ENCODE results near the gene TTC31. TPM values are rescaled to one million over a fixed set of nuclear protein-coding genes. Genes with fewer than 3 reads are reported as not detected.
"Not testable (repeated sequence)": the region's sequence is repeated elsewhere in the genome, so short reads cannot be mapped to it uniquely, and the experiment has no call there.

TTC31 gene
- total RNA-seq, 1 donor from 2014 or later = 16.3 TPM

GRCh38 chr2:74457129-74457548, 25.7 kb upstream of the TTC31 start:
- DNase-seq (ENCODE audit: low read depth) = no peak

- DNase-seq (ENCODE audit: low read depth) = peak; percentile 37
Observed at GRCh38 chr2:74457549-74458131, 25.2 kb upstream of the TTC31 start.

GRCh38 chr2:74458132-74458937, 24.5 kb upstream of the TTC31 start, which contains the start of gene WBP1:
TSS of gene WBP1 (plus strand) at chr2:74458438. CDS start at chr2:74458603, 165 bp downstream.
- peak; percentile 100 for DNase-seq (ENCODE audit: low read depth)

GRCh38 chr2:74458938-74459363, 23.9 kb upstream of the TTC31 start:
- DNase-seq (ENCODE audit: low read depth) = no peak

GRCh38 chr2:74459503-74460118, 23.3 kb upstream of the TTC31 start:
- DNase-seq (ENCODE audit: low read depth) = not testable (repeated sequence)

- not testable (repeated sequence) for DNase-seq (ENCODE audit: low read depth)
Observed at GRCh38 chr2:74460187-74460586, 22.7 kb upstream of the TTC31 start.

- DNase-seq (ENCODE audit: low read depth) = no peak
Observed at GRCh38 chr2:74461187-74462053, 21.5 kb upstream of the TTC31 start.

- no peak for DNase-seq (ENCODE audit: low read depth)
Observed at GRCh38 chr2:74462054-74462785, 20.7 kb upstream of the TTC31 start.

- no peak for DNase-seq (ENCODE audit: low read depth)
Observed at GRCh38 chr2:74462786-74463105, 20.1 kb upstream of the TTC31 start.

- DNase-seq (ENCODE audit: low read depth) = no peak
Observed at GRCh38 chr2:74464406-74464805, 18.5 kb upstream of the TTC31 start.

- DNase-seq (ENCODE audit: low read depth) = not testable (repeated sequence)
Observed at GRCh38 chr2:74470742-74471141, 12.1 kb upstream of the TTC31 start.

- DNase-seq (ENCODE audit: low read depth) = no peak
Observed at GRCh38 chr2:74471332-74472065, 11.4 kb upstream of the TTC31 start.

GRCh38 chr2:74472086-74472944, 10.6 kb upstream of the TTC31 start, which contains the start of gene MRPL53:
TSS of gene MRPL53 (minus strand) at chr2:74472680. CDS start at chr2:74472660, 20 bp downstream.
- DNase-seq (ENCODE audit: low read depth) = peak; percentile 97

- DNase-seq (ENCODE audit: low read depth) = no peak
Observed at GRCh38 chr2:74472945-74473258, 10.0 kb upstream of the TTC31 start.

GRCh38 chr2:74474481-74474880, 8.4 kb upstream of the TTC31 start:
- no peak for DNase-seq (ENCODE audit: low read depth)

- DNase-seq (ENCODE audit: low read depth) = no peak
Observed at GRCh38 chr2:74474899-74475298, 8.0 kb upstream of the TTC31 start.

- no peak for DNase-seq (ENCODE audit: low read depth)
Observed at GRCh38 chr2:74481431-74481830, 1.4 kb upstream of the TTC31 start.

- no peak for DNase-seq (ENCODE audit: low read depth)
Observed at GRCh38 chr2:74481961-74482800, 700 bp upstream of the TTC31 start.

Data from myocyte (in vitro differentiated cells).